Brain microvascular endothelial cell (primary cell): Measurements from ENCODE around the gene ADARB2.

Source experiments
- DNase-seq: peaks from one replicate; pipeline ENCODE4 v3.0.0-alpha.2; 2020
- H3K27ac ChIP-seq: fragments of 250-450 bp; sonication (Bioruptor Pico); 2 replicates; pipeline ENCODE4 v1.5.1; 2020; ENCODE audit warnings: mild to moderate bottlenecking, moderate library complexity
- H3K27me3 ChIP-seq: fragments of 250-450 bp; sonication (Bioruptor Pico); replicated peaks from 2 replicates; pipeline ENCODE4 v1.5.1; 2020; ENCODE audit warnings: mild to moderate bottlenecking
- H3K36me3 ChIP-seq: fragments of 250-450 bp; sonication (Bioruptor Pico); replicated peaks from 2 replicates; pipeline ENCODE4 v1.5.1; 2020; ENCODE audit warnings: mild to moderate bottlenecking
- H3K4me3 ChIP-seq: 2 replicates; pipeline ENCODE4 v1.5.1; 2011; ENCODE audit warnings: low read depth, mild to moderate bottlenecking, control low read depth, low read length, moderate library complexity
- CTCF ChIP-seq: IDR thresholded peaks from 2 replicates; pipeline ENCODE4 v1.5.1; 2011; ENCODE audit warnings: low read depth, mild to moderate bottlenecking, moderate library complexity, low read length, control low read depth, inconsistent platforms; ENCODE audit errors: missing control alignments
- in situ Hi-C: cut with HindIII; loops from 2 replicates; pipeline ENCODE4 v1.10.0; 2017; ENCODE audit warnings: low sequenced_read_pairs, low pct_ligation_motif_present

Gene ADARB2

GRCh38 chr10:1650542-1651269 is 86.6 kb downstream of the ADARB2 start:
- Histone ChIP-seq H3K36me3 (no peaks in the 10 kb centered on the region), H3K27me3 (no peaks in the 10 kb centered on the region), H3K4me3 (no peak overlapping the region), H3K27ac (no peak overlapping the region)
- no peak for TF ChIP-seq CTCF
- in situ Hi-C loops, result no loop called here
- DNase-seq, result no peak

- no peak overlapping the region for H3K27ac ChIP-seq
- in situ Hi-C loops, result no loop called here
- no peaks in the 10 kb centered on the region for H3K36me3 ChIP-seq
- DNase-seq, result no peak
- TF ChIP-seq CTCF, result no peak
- no peaks in the 10 kb centered on the region for H3K27me3 ChIP-seq
- no peak overlapping the region for H3K4me3 ChIP-seq
Observed at GRCh38 chr10:1648648-1649047, 88.7 kb downstream of the ADARB2 start.

- TF ChIP-seq CTCF, result no peak
- no peak overlapping the region for H3K4me3 ChIP-seq
- in situ Hi-C loops, result no loop called here
- no peak overlapping the region for H3K27ac ChIP-seq
- no peak for DNase-seq
- H3K36me3 ChIP-seq, result no peaks in the 10 kb centered on the region
- H3K27me3 ChIP-seq, result no peaks in the 10 kb centered on the region
Observed at GRCh38 chr10:1646332-1646731, 91.0 kb downstream of the ADARB2 start.

GRCh38 chr10:1645896-1646295 is 91.4 kb downstream of the ADARB2 start:
- no peak for DNase-seq
- TF ChIP-seq CTCF, result no peak
- Histone ChIP-seq H3K4me3 (no peak overlapping the region), H3K36me3 (no peaks in the 10 kb centered on the region), H3K27me3 (no peaks in the 10 kb centered on the region), H3K27ac (no peak overlapping the region)
- in situ Hi-C loops, result no loop called here

GRCh38 chr10:1644191-1644711 is 93.1 kb downstream of the ADARB2 start:
- Histone ChIP-seq H3K4me3 (no peak overlapping the region), H3K27me3 (no peaks in the 10 kb centered on the region), H3K27ac (no peak overlapping the region), H3K36me3 (no peaks in the 10 kb centered on the region)
- no peak for TF ChIP-seq CTCF
- DNase-seq, result no peak
- in situ Hi-C loops, result no loop called here

- no peak for DNase-seq
- in situ Hi-C loops, result no loop called here
- Histone ChIP-seq H3K27ac (no peak overlapping the region), H3K27me3 (no peaks in the 10 kb centered on the region), H3K36me3 (no peaks in the 10 kb centered on the region), H3K4me3 (no peak overlapping the region)
- TF ChIP-seq CTCF, result no peak
Observed at GRCh38 chr10:1643908-1644179, 93.5 kb downstream of the ADARB2 start.
